ENCODE results near the gene PCCA.

DNA sequence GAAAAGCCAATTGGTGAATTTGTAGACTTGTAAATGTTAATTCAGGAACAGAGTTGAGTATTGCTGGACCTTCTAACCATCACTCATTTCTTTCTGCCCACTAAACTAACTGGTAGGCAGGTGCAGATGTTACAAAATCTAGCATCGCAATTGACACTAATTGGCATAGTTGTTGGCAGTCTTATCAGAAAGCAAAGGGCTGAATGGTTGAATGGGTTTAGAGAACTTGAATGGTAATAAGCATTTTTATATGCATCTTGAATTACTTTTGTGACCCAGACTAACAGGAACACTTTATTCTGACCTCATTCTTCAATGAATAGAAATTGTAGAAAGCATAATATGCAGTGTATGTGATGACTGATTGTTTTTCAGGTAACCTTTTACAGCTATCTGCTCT, 310.6 kb downstream of the PCCA start:
- TF ChIP-seq, protein P1, sequence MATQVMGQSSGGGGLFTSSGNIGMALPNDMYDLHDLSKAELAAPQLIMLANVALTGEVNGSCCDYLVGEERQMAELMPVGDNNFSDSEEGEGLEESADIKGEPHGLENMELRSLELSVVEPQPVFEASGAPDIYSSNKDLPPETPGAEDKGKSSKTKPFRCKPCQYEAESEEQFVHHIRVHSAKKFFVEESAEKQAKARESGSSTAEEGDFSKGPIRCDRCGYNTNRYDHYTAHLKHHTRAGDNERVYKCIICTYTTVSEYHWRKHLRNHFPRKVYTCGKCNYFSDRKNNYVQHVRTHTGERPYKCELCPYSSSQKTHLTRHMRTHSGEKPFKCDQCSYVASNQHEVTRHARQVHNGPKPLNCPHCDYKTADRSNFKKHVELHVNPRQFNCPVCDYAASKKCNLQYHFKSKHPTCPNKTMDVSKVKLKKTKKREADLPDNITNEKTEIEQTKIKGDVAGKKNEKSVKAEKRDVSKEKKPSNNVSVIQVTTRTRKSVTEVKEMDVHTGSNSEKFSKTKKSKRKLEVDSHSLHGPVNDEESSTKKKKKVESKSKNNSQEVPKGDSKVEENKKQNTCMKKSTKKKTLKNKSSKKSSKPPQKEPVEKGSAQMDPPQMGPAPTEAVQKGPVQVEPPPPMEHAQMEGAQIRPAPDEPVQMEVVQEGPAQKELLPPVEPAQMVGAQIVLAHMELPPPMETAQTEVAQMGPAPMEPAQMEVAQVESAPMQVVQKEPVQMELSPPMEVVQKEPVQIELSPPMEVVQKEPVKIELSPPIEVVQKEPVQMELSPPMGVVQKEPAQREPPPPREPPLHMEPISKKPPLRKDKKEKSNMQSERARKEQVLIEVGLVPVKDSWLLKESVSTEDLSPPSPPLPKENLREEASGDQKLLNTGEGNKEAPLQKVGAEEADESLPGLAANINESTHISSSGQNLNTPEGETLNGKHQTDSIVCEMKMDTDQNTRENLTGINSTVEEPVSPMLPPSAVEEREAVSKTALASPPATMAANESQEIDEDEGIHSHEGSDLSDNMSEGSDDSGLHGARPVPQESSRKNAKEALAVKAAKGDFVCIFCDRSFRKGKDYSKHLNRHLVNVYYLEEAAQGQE (IDR thresholded peaks at IDR 0.05), result no peak
- no peak for TF ChIP-seq POLR2AphosphoS2 (conservative IDR thresholded peaks at IDR 0.05; ENCODE audit: low read length)
- TF ChIP-seq BHLHE40 (IDR thresholded peaks at IDR 0.05; ENCODE audit: low read depth, low read length), result no peak
- no peak for TF ChIP-seq ESRRA (IDR thresholded peaks at IDR 0.05; ENCODE audit: borderline replicate concordance, low read length)
- TF ChIP-seq RAD21 (conservative IDR thresholded peaks at IDR 0.05 in 1 of 2, IDR thresholded peaks at IDR 0.05 in 1 of 2), result no peak
- no peak for TF ChIP-seq POLR2A (IDR thresholded peaks at IDR 0.05; ENCODE audit: low read length)
- TF ChIP-seq, protein P2, sequence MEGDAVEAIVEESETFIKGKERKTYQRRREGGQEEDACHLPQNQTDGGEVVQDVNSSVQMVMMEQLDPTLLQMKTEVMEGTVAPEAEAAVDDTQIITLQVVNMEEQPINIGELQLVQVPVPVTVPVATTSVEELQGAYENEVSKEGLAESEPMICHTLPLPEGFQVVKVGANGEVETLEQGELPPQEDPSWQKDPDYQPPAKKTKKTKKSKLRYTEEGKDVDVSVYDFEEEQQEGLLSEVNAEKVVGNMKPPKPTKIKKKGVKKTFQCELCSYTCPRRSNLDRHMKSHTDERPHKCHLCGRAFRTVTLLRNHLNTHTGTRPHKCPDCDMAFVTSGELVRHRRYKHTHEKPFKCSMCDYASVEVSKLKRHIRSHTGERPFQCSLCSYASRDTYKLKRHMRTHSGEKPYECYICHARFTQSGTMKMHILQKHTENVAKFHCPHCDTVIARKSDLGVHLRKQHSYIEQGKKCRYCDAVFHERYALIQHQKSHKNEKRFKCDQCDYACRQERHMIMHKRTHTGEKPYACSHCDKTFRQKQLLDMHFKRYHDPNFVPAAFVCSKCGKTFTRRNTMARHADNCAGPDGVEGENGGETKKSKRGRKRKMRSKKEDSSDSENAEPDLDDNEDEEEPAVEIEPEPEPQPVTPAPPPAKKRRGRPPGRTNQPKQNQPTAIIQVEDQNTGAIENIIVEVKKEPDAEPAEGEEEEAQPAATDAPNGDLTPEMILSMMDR (IDR thresholded peaks at IDR 0.05), result no peak
- TF ChIP-seq RFX5 (IDR thresholded peaks at IDR 0.05), result no peak
- no peak for TF ChIP-seq KDM1A (IDR thresholded peaks at IDR 0.05; ENCODE audit: low read depth)
- no peak for TF ChIP-seq SMC3 (IDR thresholded peaks at IDR 0.05)

All from A549 (cell line).